ENCODE results near the gene TMPRSS11A. TPM values are rescaled to one million over a fixed set of nuclear protein-coding genes. Genes with fewer than 3 reads are reported as not detected.

Gene TMPRSS11A
- total RNA-seq, 1 donor from 2014 or later, result not detected

- no peak overlapping the region for H3K27ac Mint-ChIP-seq (ENCODE audit: unreplicated experiment)
- no peaks in the 10 kb centered on the region for H3K4me1 Mint-ChIP-seq (ENCODE audit: low read depth, unreplicated experiment)
- no peak for DNase-seq
- H3K27me3 Mint-ChIP-seq (ENCODE audit: unreplicated experiment), result no peaks in the 10 kb centered on the region
- no peak overlapping the region for H3K4me3 Mint-ChIP-seq (ENCODE audit: unreplicated experiment)
- TF ChIP-seq CTCF (IDR thresholded peaks at IDR 0.05; ENCODE audit: partially characterized antibody, unreplicated experiment), result no peak
- H3K36me3 Mint-ChIP-seq (ENCODE audit: unreplicated experiment), result no peaks in the 10 kb centered on the region
- H3K9me3 Mint-ChIP-seq (ENCODE audit: unreplicated experiment), result no peaks in the 10 kb centered on the region
Measured at GRCh38 chr4:67933038-67933437, 30.3 kb downstream of the TMPRSS11A start.

GRCh38 chr4:67931256-67931655 is 32.0 kb downstream of the TMPRSS11A start:
- Mint-ChIP-seq H3K36me3 (ENCODE audit: unreplicated experiment) (no peaks in the 10 kb centered on the region), H3K4me3 (ENCODE audit: unreplicated experiment) (no peak overlapping the region), H3K27me3 (ENCODE audit: unreplicated experiment) (no peaks in the 10 kb centered on the region), H3K9me3 (ENCODE audit: unreplicated experiment) (no peaks in the 10 kb centered on the region), H3K27ac (ENCODE audit: unreplicated experiment) (no peak overlapping the region), H3K4me1 (ENCODE audit: low read depth, unreplicated experiment) (no peaks in the 10 kb centered on the region)
- DNase-seq, result no peak
- TF ChIP-seq CTCF (IDR thresholded peaks at IDR 0.05; ENCODE audit: partially characterized antibody, unreplicated experiment), result no peak

- Mint-ChIP-seq H3K27me3 (ENCODE audit: unreplicated experiment) (no peaks in the 10 kb centered on the region), H3K36me3 (ENCODE audit: unreplicated experiment) (no peaks in the 10 kb centered on the region), H3K4me1 (ENCODE audit: low read depth, unreplicated experiment) (no peaks in the 10 kb centered on the region), H3K9me3 (ENCODE audit: unreplicated experiment) (no peaks in the 10 kb centered on the region), H3K4me3 (ENCODE audit: unreplicated experiment) (no peak overlapping the region), H3K27ac (ENCODE audit: unreplicated experiment) (no peak overlapping the region)
- no peak for DNase-seq
- TF ChIP-seq CTCF (IDR thresholded peaks at IDR 0.05; ENCODE audit: partially characterized antibody, unreplicated experiment), result no peak
Measured at GRCh38 chr4:67929426-67929825, 33.9 kb downstream of the TMPRSS11A start.

GRCh38 chr4:67928546-67928945 is 34.7 kb downstream of the TMPRSS11A start:
- no peak for TF ChIP-seq CTCF (IDR thresholded peaks at IDR 0.05; ENCODE audit: partially characterized antibody, unreplicated experiment)
- no peak overlapping the region for H3K27ac Mint-ChIP-seq (ENCODE audit: unreplicated experiment)
- no peaks in the 10 kb centered on the region for H3K9me3 Mint-ChIP-seq (ENCODE audit: unreplicated experiment)
- H3K4me3 Mint-ChIP-seq (ENCODE audit: unreplicated experiment), result no peak overlapping the region
- no peaks in the 10 kb centered on the region for H3K36me3 Mint-ChIP-seq (ENCODE audit: unreplicated experiment)
- no peaks in the 10 kb centered on the region for H3K4me1 Mint-ChIP-seq (ENCODE audit: low read depth, unreplicated experiment)
- DNase-seq, result no peak
- H3K27me3 Mint-ChIP-seq (ENCODE audit: unreplicated experiment), result no peaks in the 10 kb centered on the region

- Mint-ChIP-seq H3K4me1 (ENCODE audit: low read depth, unreplicated experiment) (no peaks in the 10 kb centered on the region), H3K36me3 (ENCODE audit: unreplicated experiment) (no peaks in the 10 kb centered on the region), H3K4me3 (ENCODE audit: unreplicated experiment) (no peak overlapping the region), H3K9me3 (ENCODE audit: unreplicated experiment) (no peaks in the 10 kb centered on the region), H3K27me3 (ENCODE audit: unreplicated experiment) (no peaks in the 10 kb centered on the region), H3K27ac (ENCODE audit: unreplicated experiment) (no peak overlapping the region)
- TF ChIP-seq CTCF (IDR thresholded peaks at IDR 0.05; ENCODE audit: partially characterized antibody, unreplicated experiment), result no peak
- DNase-seq, result no peak
Measured at GRCh38 chr4:67927251-67927650, 36.0 kb downstream of the TMPRSS11A start.

Measured in glutamatergic neuron (in vitro differentiated cells).